Stimulated activated CD4-positive, alpha-beta T cell treated with anti-CD3 and anti-CD28 coated beads, Interleukin-1b, Interleukin-23, amount 100 ng/mL, for 1 hour (primary cell): Measurements from ENCODE around the gene EPHB3.

Experiments used
- DNase-seq, 2 donors: peaks; one replicate each; pipeline ENCODE4 v3.0.0-alpha.2; 2020; ENCODE audit warnings: low read depth in 2 of 2

Gene EPHB3

DNA sequence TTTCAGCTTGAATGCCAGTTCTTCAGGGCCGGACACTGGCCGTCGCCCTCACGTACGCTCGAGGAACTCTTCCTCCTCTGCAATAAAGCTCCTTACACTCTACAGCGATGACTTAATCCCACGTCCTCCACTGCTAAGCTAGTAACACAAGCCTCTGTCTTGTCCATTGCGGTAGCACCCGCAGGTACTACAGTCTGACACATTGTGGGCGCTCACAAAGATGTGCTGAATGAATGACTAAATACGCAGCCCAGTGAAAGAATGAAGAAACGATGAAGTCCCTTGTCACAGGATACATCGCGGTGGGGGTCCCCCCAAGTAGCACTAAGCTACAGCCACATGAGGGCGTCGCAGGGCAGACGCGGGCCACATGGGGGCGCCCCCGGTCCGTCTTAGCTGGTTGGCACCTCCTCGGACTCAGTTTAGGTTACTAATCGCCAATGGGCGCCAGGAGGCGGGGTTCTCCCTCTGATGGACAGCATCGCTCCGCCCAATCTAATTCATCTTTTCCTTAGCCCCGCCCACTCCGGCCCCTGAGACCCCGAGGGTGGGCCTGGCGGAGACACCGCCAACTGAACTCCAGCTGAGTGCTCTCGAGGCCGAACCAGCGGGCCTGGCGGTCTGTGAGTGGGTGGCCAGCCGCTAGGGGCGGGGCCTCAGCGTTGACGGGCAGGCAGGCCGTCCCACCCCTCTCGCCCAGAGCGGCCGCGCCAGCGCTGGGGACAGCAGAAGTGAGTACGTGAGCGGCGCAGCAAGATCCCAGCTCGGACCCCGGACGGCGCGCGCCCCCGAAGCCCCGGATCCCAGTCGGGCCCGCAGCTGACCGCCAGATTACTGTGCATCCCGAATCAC, at the start of gene EPHB3:
Gene EPHB3 (plus strand): TSS at position 725 of the 852 bp plus-strand sequence. CDS start 451 bp downstream, outside the sequence.
- peak; percentile 79 to 87 for DNase-seq

- DNase-seq: no peak
These were observed 49.0 kb upstream of the EPHB3 start for GRCh38 chr3:184512621-184513020.

DNA sequence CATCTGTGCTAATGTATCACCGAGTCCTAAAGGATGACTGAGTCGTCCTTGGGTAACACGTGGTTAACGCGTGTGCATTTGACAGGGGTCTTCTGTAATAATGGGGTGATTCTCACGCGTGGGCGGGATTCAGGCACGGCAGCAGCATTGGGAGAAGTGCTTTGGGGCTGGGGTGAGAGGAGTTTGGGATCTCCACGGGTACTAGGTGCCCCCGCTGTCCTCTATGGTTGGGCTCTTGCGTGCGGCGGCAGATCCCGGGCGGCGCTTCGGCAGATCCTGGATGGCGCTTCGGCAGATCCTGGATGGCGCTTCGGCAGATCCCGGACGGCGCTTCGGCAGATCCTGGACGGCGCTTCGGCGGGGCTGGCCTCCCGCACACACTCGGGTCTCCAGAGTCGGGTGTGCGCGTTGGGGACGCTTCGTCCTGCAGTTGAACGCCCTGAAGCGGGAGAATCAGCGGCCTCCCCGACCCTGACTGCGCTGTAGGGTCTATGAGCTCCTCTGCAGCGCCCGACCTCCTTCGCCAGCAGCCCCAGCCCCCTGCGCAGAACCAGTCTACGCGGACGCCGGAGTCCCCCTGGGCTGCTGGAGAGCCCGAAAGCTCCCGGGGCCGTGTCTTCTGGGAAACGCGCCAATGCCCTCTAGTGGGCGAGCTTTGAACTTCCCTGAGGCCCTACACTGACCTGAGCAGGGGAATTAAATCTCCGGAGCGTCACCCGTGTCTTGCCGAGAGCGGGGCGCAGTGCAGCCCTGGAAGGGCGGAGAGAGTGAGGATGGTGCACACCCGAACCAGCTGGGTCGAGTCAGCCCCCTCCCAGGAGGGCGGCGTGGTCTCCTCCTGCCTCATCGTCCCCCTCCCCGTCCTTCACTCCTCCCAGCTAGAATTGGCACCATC, 48.1 kb upstream of the EPHB3 start:
- peak; percentile 57 to 72 for DNase-seq

DNA sequence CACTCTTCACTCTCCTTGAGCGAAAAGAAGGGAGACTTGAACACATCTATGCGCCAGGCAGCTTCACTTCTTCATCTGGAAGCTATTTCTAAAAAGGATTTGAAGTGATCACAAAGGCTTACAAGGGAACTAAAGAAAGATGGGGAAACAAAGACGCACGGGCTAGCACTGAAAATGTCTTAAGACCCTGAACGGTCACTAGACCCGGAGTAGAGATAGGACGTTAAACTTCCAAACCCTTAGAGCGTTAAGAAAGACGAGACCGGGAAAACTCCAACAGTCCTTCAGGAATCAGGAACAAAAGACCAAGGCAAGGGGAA, 47.5 kb upstream of the EPHB3 start:
- no peak for DNase-seq

DNA sequence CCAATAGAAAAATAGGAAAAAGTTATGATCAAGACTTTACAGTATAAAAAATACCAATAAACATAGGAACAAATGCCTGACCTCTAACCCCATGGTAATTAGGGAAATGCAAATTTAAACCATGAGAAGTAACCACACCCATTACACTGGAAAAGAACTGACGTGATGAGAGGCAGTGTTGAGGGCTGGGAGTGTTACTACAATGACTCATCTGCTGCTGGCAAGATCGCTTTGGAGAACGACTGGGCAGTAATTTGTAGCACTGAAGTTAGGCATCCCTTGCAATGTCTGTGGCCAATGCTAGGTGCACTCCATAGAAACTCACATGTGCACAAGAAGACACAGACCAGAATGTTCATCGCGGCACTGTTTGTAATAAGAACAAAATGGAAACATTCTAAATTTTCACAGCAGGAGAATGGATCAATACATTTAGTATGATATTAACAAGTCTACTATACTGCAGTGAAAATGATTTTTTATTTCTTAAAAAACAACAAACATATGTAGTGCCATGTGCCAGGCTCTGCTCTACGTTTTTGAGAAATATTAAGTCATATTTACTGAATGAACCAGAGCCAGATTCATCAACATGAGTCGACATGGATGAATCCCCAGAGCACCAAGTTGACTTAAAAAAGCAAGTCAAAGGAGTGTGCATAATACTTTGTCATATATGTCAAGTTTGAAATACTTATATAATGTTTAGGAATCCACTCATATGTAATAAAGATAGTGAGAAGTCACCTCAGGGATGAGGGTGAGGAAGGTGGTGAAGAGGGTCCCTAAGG, 37.6 kb upstream of the EPHB3 start:
- DNase-seq: no peak

GRCh38 chr3:184524981-184525336, 36.6 kb upstream of the EPHB3 start:
- no peak for DNase-seq

DNA sequence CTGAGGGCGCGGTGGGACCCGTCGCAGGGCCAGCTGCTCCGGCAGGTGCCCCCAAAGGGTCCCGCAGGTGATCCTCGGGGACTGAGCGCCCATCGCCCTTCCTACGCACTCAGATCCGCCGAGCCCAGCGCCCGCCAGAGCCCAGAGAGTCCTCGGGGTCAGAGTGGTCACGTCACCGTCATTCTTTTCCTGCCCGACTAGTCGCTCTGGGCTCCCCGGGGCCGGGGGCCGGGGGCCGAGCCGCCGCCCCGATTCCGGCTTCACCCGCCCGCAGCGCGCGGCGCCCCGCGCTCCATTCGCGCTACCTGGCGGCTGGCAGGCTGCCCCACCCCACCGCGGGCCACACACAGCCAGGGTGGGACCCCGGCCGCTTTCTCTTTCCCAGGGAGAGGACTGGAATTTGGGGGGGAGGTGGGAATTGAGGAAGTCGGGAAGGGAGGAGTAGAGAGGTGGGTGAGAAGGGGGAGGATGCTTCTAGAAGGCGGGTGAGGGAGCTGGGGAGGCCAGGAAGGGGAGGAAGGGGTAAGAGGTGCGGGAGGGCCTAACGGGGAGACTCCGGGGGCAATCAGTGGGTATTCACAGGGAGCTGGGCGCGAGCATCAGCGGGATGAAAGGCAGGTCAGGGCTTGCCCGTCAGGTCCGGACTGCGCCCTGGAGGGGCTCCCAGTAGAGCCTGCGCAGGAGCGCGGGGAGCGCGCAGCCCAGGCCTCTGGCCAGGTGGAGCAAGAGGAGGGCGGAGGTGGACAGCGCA, 36.1 kb upstream of the EPHB3 start:
- DNase-seq: no peak

- DNase-seq: no peak
These were observed 35.5 kb upstream of the EPHB3 start for GRCh38 chr3:184526088-184526433.

- no peak for DNase-seq
These were observed 29.8 kb upstream of the EPHB3 start for GRCh38 chr3:184531626-184532280.

GRCh38 chr3:184532940-184533732, 28.4 kb upstream of the EPHB3 start:
- no peak for DNase-seq

- no peak for DNase-seq
These were observed 23.5 kb upstream of the EPHB3 start for GRCh38 chr3:184537885-184538665.

DNA sequence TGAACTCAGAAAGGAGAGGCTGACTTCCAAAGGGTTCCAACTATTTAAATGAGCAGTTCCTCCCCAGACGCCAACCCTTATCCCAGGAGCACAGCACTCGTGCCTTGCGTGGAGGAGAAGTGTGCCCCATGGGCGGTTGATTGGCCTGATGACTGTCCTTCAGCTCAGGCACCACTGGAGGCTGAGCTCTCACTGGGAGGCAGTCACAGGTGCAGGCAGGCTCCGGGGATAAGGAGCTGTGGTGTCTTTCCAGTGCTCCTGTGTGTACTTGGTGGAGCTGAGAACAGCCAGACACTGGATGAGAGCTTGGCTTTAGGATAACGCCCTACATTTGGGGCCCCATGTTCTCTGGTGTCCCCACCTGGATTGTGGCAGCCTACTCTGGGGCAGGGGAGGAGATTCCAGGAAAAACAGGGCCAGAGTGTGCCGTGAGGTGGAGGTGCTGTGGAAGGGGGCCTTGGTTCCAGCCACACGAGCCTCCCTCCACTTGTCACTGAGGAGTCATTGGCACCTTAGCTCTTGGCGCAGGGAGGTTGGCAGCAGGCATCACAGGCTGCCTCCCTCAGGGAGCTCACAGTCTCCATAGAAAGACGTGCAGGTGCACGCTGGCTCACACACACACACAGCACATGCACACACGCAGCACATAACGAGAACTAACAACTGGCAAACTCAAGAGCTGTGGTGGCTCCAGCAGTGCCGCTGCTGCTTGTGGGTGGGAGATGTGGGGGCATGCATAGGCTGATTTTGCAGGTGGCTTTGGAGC, 22.7 kb upstream of the EPHB3 start:
- no peak for DNase-seq

- no peak for DNase-seq
These were observed 21.7 kb upstream of the EPHB3 start for GRCh38 chr3:184539801-184540435.

- DNase-seq: peak; percentile 50 to 55
These were observed 20.6 kb upstream of the EPHB3 start for GRCh38 chr3:184540777-184541681.

- DNase-seq: no peak
These were observed 19.6 kb upstream of the EPHB3 start for GRCh38 chr3:184541886-184542562.

DNA sequence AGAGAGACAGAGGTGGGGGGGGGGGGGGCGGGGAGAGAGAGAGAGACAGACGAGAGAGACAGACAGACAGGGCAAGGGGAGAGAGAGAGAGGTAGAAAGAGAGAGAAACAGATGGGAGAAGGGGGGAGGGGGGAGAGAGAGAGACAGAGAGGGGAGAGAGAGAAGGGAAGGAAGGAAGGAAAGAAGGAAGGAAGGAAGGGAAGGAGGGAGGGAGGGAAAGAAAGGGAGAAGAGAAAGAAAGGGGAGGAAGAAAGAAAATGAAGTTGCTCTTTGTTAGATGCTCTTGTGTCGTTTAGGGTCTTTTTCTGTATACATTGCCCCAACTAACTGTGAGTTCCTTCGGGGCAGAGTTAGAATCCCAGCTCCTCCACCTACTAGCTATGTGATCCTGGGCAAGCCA, 19.0 kb upstream of the EPHB3 start:
- no peak for DNase-seq
